Measurements from ENCODE around the gene ZFYVE1. TPM values are rescaled to one million over a fixed set of nuclear protein-coding genes. Genes with fewer than 3 reads are reported as not detected.

The ZFYVE1 gene
- total RNA-seq, 1 donor from 2014 or later: 73.9 TPM

DNA sequence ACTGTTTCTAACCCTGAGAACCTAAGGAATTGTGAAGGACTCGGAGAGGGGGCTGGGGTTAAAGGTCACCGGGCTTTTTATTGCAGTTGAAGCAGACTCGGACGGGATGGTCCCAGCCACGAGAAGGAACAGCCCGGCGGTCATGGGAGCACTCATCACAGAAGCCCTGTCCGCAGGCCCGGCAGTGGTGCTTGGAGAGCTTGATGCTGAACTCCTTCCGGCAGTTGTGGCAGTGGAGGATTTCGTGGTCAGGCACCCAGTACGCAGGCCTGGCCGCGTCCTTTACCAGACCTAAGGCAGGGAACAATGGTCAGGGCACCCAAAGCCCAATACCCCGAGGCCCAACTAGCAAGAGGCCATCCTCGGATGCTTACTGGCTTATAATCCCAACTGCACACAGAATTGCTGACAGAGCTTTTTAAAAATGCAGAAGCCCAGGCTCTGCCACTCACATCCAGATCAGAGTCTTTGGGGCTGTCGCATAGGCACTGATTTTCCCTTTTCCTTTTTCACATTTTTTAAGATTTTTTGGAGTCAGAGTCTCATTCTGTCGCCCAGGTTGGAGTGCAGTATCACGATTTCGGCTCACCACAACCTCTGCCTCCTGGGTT is 56.0 kb downstream of the ZFYVE1 start:
- no peak overlapping the region for H3K4me3 ChIP-seq
- no peaks in the 10 kb centered on the region for H3K4me1 ChIP-seq
- no peak for DNase-seq (ENCODE audit: low spot score in 2 of 2)
- H3K27ac ChIP-seq: no peak overlapping the region
- no peaks in the 10 kb centered on the region for H3K27me3 ChIP-seq
- H3K36me3 ChIP-seq: peaks cover 51 to 75% of the 10 kb centered on the region in 2 donors
- TF ChIP-seq, protein P1, sequence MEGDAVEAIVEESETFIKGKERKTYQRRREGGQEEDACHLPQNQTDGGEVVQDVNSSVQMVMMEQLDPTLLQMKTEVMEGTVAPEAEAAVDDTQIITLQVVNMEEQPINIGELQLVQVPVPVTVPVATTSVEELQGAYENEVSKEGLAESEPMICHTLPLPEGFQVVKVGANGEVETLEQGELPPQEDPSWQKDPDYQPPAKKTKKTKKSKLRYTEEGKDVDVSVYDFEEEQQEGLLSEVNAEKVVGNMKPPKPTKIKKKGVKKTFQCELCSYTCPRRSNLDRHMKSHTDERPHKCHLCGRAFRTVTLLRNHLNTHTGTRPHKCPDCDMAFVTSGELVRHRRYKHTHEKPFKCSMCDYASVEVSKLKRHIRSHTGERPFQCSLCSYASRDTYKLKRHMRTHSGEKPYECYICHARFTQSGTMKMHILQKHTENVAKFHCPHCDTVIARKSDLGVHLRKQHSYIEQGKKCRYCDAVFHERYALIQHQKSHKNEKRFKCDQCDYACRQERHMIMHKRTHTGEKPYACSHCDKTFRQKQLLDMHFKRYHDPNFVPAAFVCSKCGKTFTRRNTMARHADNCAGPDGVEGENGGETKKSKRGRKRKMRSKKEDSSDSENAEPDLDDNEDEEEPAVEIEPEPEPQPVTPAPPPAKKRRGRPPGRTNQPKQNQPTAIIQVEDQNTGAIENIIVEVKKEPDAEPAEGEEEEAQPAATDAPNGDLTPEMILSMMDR (IDR thresholded peaks at IDR 0.05): no peak
- no peaks in the 10 kb centered on the region for H3K9me3 ChIP-seq
- intact Hi-C loops (cut with DNase I): no loop called here

DNA sequence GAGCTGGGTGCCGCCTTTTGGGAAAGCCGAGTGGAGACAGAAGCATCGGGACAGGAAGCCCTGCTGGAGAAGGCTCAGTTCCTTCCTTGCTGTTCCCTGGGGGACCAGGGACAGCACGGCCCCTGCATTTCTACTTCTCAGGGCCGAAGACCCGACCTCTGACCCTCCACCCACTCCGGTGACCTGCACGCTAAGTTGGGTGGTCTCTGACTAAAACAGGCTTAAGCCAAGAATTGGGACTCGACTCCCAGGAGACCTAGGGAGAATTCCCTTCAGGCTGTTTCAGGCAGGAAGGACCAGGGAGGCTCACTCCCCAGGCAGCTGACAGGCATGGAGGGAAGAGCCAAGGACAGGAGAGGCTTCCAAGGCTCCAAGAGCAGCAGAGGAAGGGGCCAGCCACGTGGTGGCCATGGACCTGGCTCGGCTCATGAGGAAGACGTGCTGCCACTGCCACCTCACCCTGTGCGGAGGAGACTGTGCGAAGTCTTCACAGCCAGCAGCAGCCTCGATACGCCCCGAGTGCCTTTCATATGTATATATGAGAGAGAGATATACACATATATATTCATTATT is 56.8 kb downstream of the ZFYVE1 start:
- H3K36me3 ChIP-seq: peaks cover 43 to 68% of the 10 kb centered on the region in 2 donors
- TF ChIP-seq, protein P1 (IDR thresholded peaks at IDR 0.05): no peak

DNA sequence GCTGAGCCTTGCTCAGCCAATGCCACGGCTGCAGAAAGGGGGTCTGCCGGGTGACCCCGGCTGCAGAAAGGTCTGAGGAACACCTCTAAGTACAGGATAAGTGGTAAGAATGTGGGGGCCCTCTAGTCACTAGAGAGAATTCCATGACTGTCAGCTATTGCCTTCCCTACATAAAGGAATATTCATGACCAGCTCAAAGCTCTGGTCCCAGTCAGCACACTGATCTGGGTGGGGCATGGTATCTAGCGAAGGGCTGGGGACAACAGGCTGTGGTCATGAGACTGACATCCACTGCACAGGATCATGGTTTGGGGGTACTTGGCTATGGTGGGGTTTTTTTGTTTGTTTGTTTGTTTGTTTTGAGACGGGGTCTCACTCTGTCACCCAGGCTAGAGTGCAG is 58.6 kb downstream of the ZFYVE1 start:
- Histone ChIP-seq H3K36me3 (peaks cover 26 to 49% of the 10 kb centered on the region in 2 donors), H3K4me1 (no peaks in the 10 kb centered on the region)
- TF ChIP-seq, protein P1 (IDR thresholded peaks at IDR 0.05): no peak

More for the DNA sequence above, 56.8 kb downstream of the ZFYVE1 start:
- H3K4me3 ChIP-seq: no peak overlapping the region
- no peak for DNase-seq (ENCODE audit: low spot score in 2 of 2)
- no peaks in the 10 kb centered on the region for H3K4me1 ChIP-seq
- H3K9me3 ChIP-seq: no peaks in the 10 kb centered on the region
- no peak overlapping the region for H3K27ac ChIP-seq
- intact Hi-C loops (cut with DNase I): no loop called here
- H3K27me3 ChIP-seq: no peaks in the 10 kb centered on the region

DNA sequence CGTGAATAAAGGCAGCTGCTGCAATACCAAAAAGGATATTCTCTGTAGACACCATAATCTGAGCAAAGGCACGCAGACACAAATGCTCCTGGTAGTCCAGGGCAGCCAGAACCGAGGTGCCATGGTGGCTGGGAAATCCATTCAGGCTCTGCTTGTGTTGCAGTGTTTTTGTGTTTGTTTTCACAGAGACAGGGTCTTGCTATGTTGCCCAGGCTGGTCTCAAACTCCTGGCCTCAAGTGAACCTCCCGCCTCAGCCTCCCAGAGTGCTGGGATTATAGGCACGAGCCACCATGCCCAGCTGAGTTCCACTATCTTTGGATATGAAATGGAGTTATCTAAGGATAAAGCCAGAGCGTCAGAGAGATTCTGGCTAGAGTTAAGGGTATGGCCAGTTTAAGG is 60.9 kb downstream of the ZFYVE1 start:
- no peak overlapping the region for H3K27ac ChIP-seq
- H3K36me3 ChIP-seq: peaks cover 10 to 28% of the 10 kb centered on the region in 2 donors
- intact Hi-C loops (cut with DNase I): no loop called here

More for the DNA sequence above, 58.6 kb downstream of the ZFYVE1 start:
- intact Hi-C loops (cut with DNase I): no loop called here
- no peak for DNase-seq (ENCODE audit: low spot score in 2 of 2)
- Histone ChIP-seq H3K27me3 (no peaks in the 10 kb centered on the region), H3K27ac (no peak overlapping the region), H3K9me3 (no peaks in the 10 kb centered on the region), H3K4me3 (no peak overlapping the region)

DNA sequence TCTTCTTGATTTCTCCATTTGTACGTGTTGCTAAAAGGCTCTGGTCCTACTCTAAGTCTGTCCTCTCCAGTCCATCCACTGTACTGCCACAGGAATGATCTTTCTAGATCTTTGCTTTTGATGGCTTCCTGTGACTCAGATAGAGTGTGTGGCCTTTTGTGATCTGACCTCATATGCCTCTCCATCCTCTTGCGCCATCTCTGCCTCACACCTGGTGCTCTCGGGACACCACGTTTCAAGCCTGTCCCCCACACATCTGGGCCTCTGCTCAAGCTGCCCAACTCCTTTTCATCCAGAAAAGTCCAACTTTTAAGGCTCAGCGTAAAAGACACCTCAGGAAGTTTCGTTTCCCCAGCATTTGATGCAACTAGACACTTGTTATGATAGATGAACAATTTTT is 61.7 kb downstream of the ZFYVE1 start:
- Histone ChIP-seq H3K27ac (no peak overlapping the region), H3K4me1 (no peaks in the 10 kb centered on the region), H3K27me3 (no peaks in the 10 kb centered on the region), H3K9me3 (no peaks in the 10 kb centered on the region), H3K36me3 (peaks cover 6 to 20% of the 10 kb centered on the region in 2 donors), H3K4me3 (no peak overlapping the region)
- TF ChIP-seq, protein P1 (IDR thresholded peaks at IDR 0.05): no peak
- intact Hi-C loops (cut with DNase I): no loop called here
- no peak for DNase-seq (ENCODE audit: low spot score in 2 of 2)

More for the DNA sequence above, 60.9 kb downstream of the ZFYVE1 start:
- no peak for DNase-seq (ENCODE audit: low spot score in 2 of 2)
- Histone ChIP-seq H3K4me1 (no peaks in the 10 kb centered on the region), H3K27me3 (no peaks in the 10 kb centered on the region), H3K4me3 (no peak overlapping the region), H3K9me3 (no peaks in the 10 kb centered on the region)
- TF ChIP-seq, protein P1 (IDR thresholded peaks at IDR 0.05): no peak
